Measurements from ENCODE around the gene RASGRF2. TPM values are rescaled to one million over a fixed set of nuclear protein-coding genes. Genes with fewer than 3 reads are reported as not detected.

Gene RASGRF2
- total and polyA plus RNA-seq, 9 of the 15 experiments (the other 6 are each of a cell fraction or from before 2014, with no cell fraction given) = 0.01 to 0.22 (median 0.08) TPM; not detected in 2

- TF ChIP-seq ZNF445 (CRISPR knock-in tag; IDR thresholded peaks at IDR 0.05; ENCODE audit: low read depth) = no peak
- TF ChIP-seq TRIM24 (IDR thresholded peaks at IDR 0.05) = no peak
- TF ChIP-seq OTX1 (CRISPR knock-in tag; IDR thresholded peaks at IDR 0.05) = no peak
- no peak for TF ChIP-seq NCOA6 (IDR thresholded peaks at IDR 0.05)
- no peak for TF ChIP-seq DNMT1 (IDR thresholded peaks at IDR 0.05)
- no peak for TF ChIP-seq BCOR (IDR thresholded peaks at IDR 0.05)
- TF ChIP-seq PURB (CRISPR knock-in tag; IDR thresholded peaks at IDR 0.05; ENCODE audit: low read depth) = no peak
- TF ChIP-seq RBM17 (IDR thresholded peaks at IDR 0.05; ENCODE audit: borderline replicate concordance, low read depth, low read length) = no peak
- no peak for TF ChIP-seq ETV6 (IDR thresholded peaks at IDR 0.05; ENCODE audit: borderline replicate concordance in 1 of 2, low read depth in 2 of 2, low read length in 1 of 2)
- no peak for TF ChIP-seq ETV6 (CRISPR knock-in tag; IDR thresholded peaks at IDR 0.05; ENCODE audit: borderline replicate concordance)
- TF ChIP-seq MBD2 (IDR thresholded peaks at IDR 0.05; ENCODE audit: borderline replicate concordance, low read depth) = no peak
- no peak for TF ChIP-seq KDM5B (IDR thresholded peaks at IDR 0.05; ENCODE audit: insufficient replicate concordance, low read depth, low read length)
Observed at GRCh38 chr5:81146031-81146430, 185.9 kb downstream of the RASGRF2 start (continued).

- DNase-seq (ENCODE audit: extremely low read depth in 1 of 4, low spot score in 3 of 4) = no peak
- ChIA-PET CTCF (ENCODE audit: low intra/inter-chr PET ratio) (interaction anchor here (0.6 kb wide), 1 partner anchor 12 kb away, joined by 3 read pairs; no protein-coding TSS in a partner anchor), POLR2A (interaction anchor here (0.9 kb wide), 1 partner anchor 10 kb away, joined by 3 read pairs; no protein-coding TSS in a partner anchor)
- WGBS (ENCODE audit: insufficient coverage, low coverage, missing lambda C conversion rate) = 0% methylated on average over 6 of the region's 6 CpGs
- no peak overlapping the region for H3K4me3 ChIP-seq
- H3K9me1 ChIP-seq (ENCODE audit: control insufficient read depth, insufficient read depth, low read length) = no peaks in the 10 kb centered on the region
- no peak for FAIRE-seq
- no peak overlapping the region for H3K27ac ChIP-seq (ENCODE audit: extremely low read depth, low read depth, low read length)
- no peak overlapping the region for H3K9ac ChIP-seq (ENCODE audit: insufficient read depth in 1 of 2, low read depth in 2 of 2, low read length in 2 of 2)
- H3K9me3 ChIP-seq (replicated peaks; ENCODE audit: control insufficient read depth, insufficient read depth, low read depth, low read length) = no peaks in the 10 kb centered on the region
- H3K79me2 ChIP-seq (ENCODE audit: control insufficient read depth, insufficient read depth, low read length) = no peaks in the 10 kb centered on the region
- peaks cover 5 to 13% of the 10 kb centered on the region in 2 experiments; a peak in 3 of 5 replicates for H3K27me3 ChIP-seq (ENCODE audit: control insufficient read depth in 2 of 2, insufficient read depth in 2 of 2, low read length in 2 of 2)
- H3K36me3 ChIP-seq (ENCODE audit: control insufficient read depth, insufficient read depth, low read length) = no peaks in the 10 kb centered on the region
- ATAC-seq = no peak
- intact Hi-C loops (cut with micrococcal nuclease) = no loop called here
- no peaks in the 10 kb centered on the region for H4K20me1 ChIP-seq (replicated peaks; ENCODE audit: control insufficient read depth, insufficient read depth, low read length)
- H3K4me1 ChIP-seq (replicated peaks in 1 of 2; ENCODE audit: control insufficient read depth in 2 of 2, insufficient read depth in 2 of 2, low read length in 2 of 2) = no peaks in the 10 kb centered on the region
- BruUV-seq (replicated peaks) = no TSS peak
- H3K4me2 ChIP-seq (ENCODE audit: insufficient read depth, low read length) = no peak overlapping the region
- in situ Hi-C loops (cut with MboI) = no loop called here
- H2AFZ ChIP-seq (ENCODE audit: low read depth, low read length) = no peak overlapping the region
- no peak for TF ChIP-seq ATF7 (IDR thresholded peaks at IDR 0.05)
- no peak for TF ChIP-seq RBM17 (IDR thresholded peaks at IDR 0.05; ENCODE audit: borderline replicate concordance, low read depth, low read length)
- no peak for TF ChIP-seq ELK3 (CRISPR knock-in tag; IDR thresholded peaks at IDR 0.05)
- no peak for TF ChIP-seq RBFOX2 (IDR thresholded peaks at IDR 0.05; ENCODE audit: low read depth, low read length)
- no peak for TF ChIP-seq ID3 (CRISPR knock-in tag; IDR thresholded peaks at IDR 0.05)
- no peak for TF ChIP-seq ID3 (tag; IDR thresholded peaks at IDR 0.05)
- TF ChIP-seq ZFPM2 (CRISPR knock-in tag; IDR thresholded peaks at IDR 0.05) = no peak
Observed at GRCh38 chr5:81147011-81147885, 187.1 kb downstream of the RASGRF2 start.

All from K562 (cell line).